Ovary (tissue), 9 donors: ENCODE results near the gene WDFY1. TPM values are rescaled to one million over a fixed set of nuclear protein-coding genes. Genes with fewer than 3 reads are reported as not detected.

Experiments used
- DNase-seq, 5 donors: peaks; one replicate each; pipeline ENCODE4 v3.0.0-alpha.2; 2019 to 2020
- H3K27ac ChIP-seq, 2 donors: fragments of 200-600 bp; one replicate each; pipeline versions ENCODE4 v1.5.1 to v1.8.0; 2019 to 2022
- H3K27me3 ChIP-seq: fragments of 200-600 bp; one replicate; pipeline ENCODE4 v1.8.0; 2022
- H3K36me3 ChIP-seq: fragments of 200-600 bp; sonication (generic); one replicate; pipeline ENCODE4 v1.5.1; 2019
- H3K4me1 ChIP-seq: one replicate; pipeline ENCODE4 v1.8.1; 2013; ENCODE audit warnings: mild to moderate bottlenecking, moderate library complexity; ENCODE audit not compliant: insufficient read depth
- H3K4me3 ChIP-seq: fragments of 200-600 bp; sonication (generic); one replicate; pipeline ENCODE4 v1.5.1; 2017
- H3K9me3 ChIP-seq, 2 donors: fragments of 200-600 bp in 1 of 2; sonication (generic) in 1 of 2; one replicate each; pipeline versions ENCODE4 v1.5.1 to v1.8.1; 2013 to 2019; ENCODE audit warnings: mild to moderate bottlenecking in 1 of 2, moderate library complexity in 1 of 2
- EP300 ChIP-seq: sonication (generic); formaldehyde crosslinking; IDR thresholded peaks from one replicate; pipeline ENCODE4 v1.6.1; 2017; ENCODE audit warnings: antibody characterized with exemption
- POLR2A ChIP-seq: fragments of 450-650 bp; IDR thresholded peaks from one replicate; pipeline ENCODE4 v1.6.1; 2017; ENCODE audit warnings: antibody characterized with exemption, mild to moderate bottlenecking, moderate library complexity
- WGBS, 3 donors: extraction: QIAGEN DNeasy Blood & Tissue Kit in 1 of 3; methylation state at CpG; one replicate each; pipeline versions ENCODE4 v1.1.5 to v1.1.7; 2013 to 2017; 5-methylcytosine and 5-hydroxymethylcytosine counted together
- intact Hi-C, 4 donors: fragments of 100-400 bp; cut with DNase I; formaldehyde crosslinking; loops; one replicate each; pipeline versions ENCODE4 v1.11.0 to v1.15.1; 2022 to 2023
- polyA plus RNA-seq, 2 donors: library from polyadenylated mRNA; stranded (reverse); fragments of 200-250 nt in 1 of 2; fragments of 350-450 nt in 1 of 2; fragmentation: Illumina TruSeq in 1 of 2; extraction: RNeasy Lipid Tissue Mini Kit (QIAGEN cat#74804) in 1 of 2; gene quantifications; one replicate each; pipeline ENCODE4 v1.2.3, GENCODE V29; 2013 to 2014
- total RNA-seq, 7 donors: library from RNA; depleted of rRNA in 2 of 7; stranded (reverse); fragments of >200 nt in 2 of 7; fragmentation: NEBNext Ultra II Directional in 3 of 7; extraction: Animal tissue kit (Norgen Biotek cat#: 25700) in 3 of 7; gene quantifications; one replicate each; pipeline versions ENCODE4 v1.1.0 to v1.2.4, GENCODE V29; 2016 to 2023
- TF ChIP-seq, protein P1 (sequence below), 3 donors: fragments of 450-650 bp in 2 of 3; fragments of 200-600 bp in 1 of 3; IDR thresholded peaks; one replicate each; pipeline versions ENCODE4 v1.5.1 to v1.8.0; 2016 to 2022; ENCODE audit warnings: antibody characterized with exemption in 3 of 3, mild to moderate bottlenecking in 1 of 3
- donor health status: DM: no; HTN: no; CAD: no; lungs with moderate emphysema.
- donor health status: DM: no; HTN: no; CAD: no.
- donor health status: Bipolar disorder and iron deficiency.
- donor health status: DM: yes; HTN: yes; CAD: no.
- donor health status: DM: no; HTN: no; CAD: no.
- donor health status: DM: yes; HTN: yes; CAD: no.

WDFY1 gene
- total and polyA plus RNA-seq, 9 donors: 21.2 to 50.1 (median 39.6) TPM

- no peak for DNase-seq
- H3K27me3 ChIP-seq: no peaks in the 10 kb centered on the region
- no peaks in the 10 kb centered on the region for H3K4me1 ChIP-seq
- WGBS, 3 donors: 85 to 91% (median 89%) methylated on average over 3 of the region's 3 CpGs
- no peak overlapping the region for H3K4me3 ChIP-seq
- TF ChIP-seq EP300 (no peak), POLR2A (no peak)
- TF ChIP-seq, protein P1, sequence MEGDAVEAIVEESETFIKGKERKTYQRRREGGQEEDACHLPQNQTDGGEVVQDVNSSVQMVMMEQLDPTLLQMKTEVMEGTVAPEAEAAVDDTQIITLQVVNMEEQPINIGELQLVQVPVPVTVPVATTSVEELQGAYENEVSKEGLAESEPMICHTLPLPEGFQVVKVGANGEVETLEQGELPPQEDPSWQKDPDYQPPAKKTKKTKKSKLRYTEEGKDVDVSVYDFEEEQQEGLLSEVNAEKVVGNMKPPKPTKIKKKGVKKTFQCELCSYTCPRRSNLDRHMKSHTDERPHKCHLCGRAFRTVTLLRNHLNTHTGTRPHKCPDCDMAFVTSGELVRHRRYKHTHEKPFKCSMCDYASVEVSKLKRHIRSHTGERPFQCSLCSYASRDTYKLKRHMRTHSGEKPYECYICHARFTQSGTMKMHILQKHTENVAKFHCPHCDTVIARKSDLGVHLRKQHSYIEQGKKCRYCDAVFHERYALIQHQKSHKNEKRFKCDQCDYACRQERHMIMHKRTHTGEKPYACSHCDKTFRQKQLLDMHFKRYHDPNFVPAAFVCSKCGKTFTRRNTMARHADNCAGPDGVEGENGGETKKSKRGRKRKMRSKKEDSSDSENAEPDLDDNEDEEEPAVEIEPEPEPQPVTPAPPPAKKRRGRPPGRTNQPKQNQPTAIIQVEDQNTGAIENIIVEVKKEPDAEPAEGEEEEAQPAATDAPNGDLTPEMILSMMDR (IDR thresholded peaks at IDR 0.05): no peak
- no peaks in the 10 kb centered on the region for H3K9me3 ChIP-seq
- H3K27ac ChIP-seq: no peak overlapping the region
- intact Hi-C loops: no loop called here
- H3K36me3 ChIP-seq: no peaks in the 10 kb centered on the region
Observed at GRCh38 chr2:223853425-223853837, 91.7 kb downstream of the WDFY1 start.

GRCh38 chr2:223852281-223852795 is 92.8 kb downstream of the WDFY1 start:
- DNase-seq: no peak
- WGBS, 3 donors: 95 to 97% (median 97%) methylated on average over 3 of the region's 3 CpGs
- no peak overlapping the region for H3K4me3 ChIP-seq

GRCh38 chr2:223847410-223847809 is 97.7 kb downstream of the WDFY1 start:
- H3K9me3 ChIP-seq: no peaks in the 10 kb centered on the region
- no peak overlapping the region for H3K4me3 ChIP-seq
- intact Hi-C loops: no loop called here
- H3K4me1 ChIP-seq: no peaks in the 10 kb centered on the region
- H3K36me3 ChIP-seq: no peaks in the 10 kb centered on the region
- no peak overlapping the region for H3K27ac ChIP-seq
- no peaks in the 10 kb centered on the region for H3K27me3 ChIP-seq
- DNase-seq: no peak
- WGBS, 3 donors: 93 to 97% (median 95%) methylated on average over 7 of the region's 7 CpGs
- TF ChIP-seq EP300 (no peak), POLR2A (no peak)
- TF ChIP-seq, protein P1 (IDR thresholded peaks at IDR 0.05): no peak

More at GRCh38 chr2:223852281-223852795, 92.8 kb downstream of the WDFY1 start:
- Histone ChIP-seq H3K36me3 (no peaks in the 10 kb centered on the region), H3K4me1 (no peaks in the 10 kb centered on the region), H3K27me3 (no peaks in the 10 kb centered on the region), H3K9me3 (no peaks in the 10 kb centered on the region), H3K27ac (no peak overlapping the region)
- intact Hi-C loops: no loop called here
- TF ChIP-seq, protein P1 (IDR thresholded peaks at IDR 0.05): no peak
- TF ChIP-seq POLR2A: no peak
- no peak for TF ChIP-seq EP300

DNA sequence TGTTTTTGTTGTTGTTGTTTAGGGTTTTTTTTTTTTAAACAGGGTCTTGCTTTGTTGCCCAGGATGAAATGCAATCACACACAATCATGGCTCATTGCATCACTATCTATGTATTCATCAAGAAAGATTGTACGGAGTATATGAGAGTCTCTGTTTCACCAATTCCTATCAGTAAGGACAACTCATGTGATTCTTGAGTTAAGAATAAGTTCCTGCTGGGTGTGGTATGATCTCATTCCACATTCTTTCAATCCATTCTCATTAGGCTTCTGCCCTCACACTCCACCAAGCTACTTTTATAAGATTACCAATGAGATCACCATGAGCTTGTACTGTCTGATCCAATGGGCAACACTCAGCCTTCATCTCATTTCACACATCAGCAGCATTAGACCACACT is 98.6 kb downstream of the WDFY1 start:
- DNase-seq: no peak
- no peaks in the 10 kb centered on the region for H3K36me3 ChIP-seq
- H3K9me3 ChIP-seq: no peaks in the 10 kb centered on the region
- intact Hi-C loops: no loop called here
- TF ChIP-seq EP300 (no peak), POLR2A (no peak)
- TF ChIP-seq, protein P1 (IDR thresholded peaks at IDR 0.05): no peak
- H3K27me3 ChIP-seq: no peaks in the 10 kb centered on the region
- H3K4me1 ChIP-seq: no peaks in the 10 kb centered on the region
- no peak overlapping the region for H3K4me3 ChIP-seq
- H3K27ac ChIP-seq: no peak overlapping the region
- 82 to 92% (median 90%) methylated on average over 1 of the region's 1 CpG for WGBS, 3 donors
